Adrenal gland (tissue), 5 donors: ENCODE measurements around the gene POLQ.
"Not testable (repeated sequence)": the region's sequence is repeated elsewhere in the genome, so short reads cannot be mapped to it uniquely, and the experiment has no call there.

Source experiments
- POLR2A ChIP-seq, 2 donors: fragments of 450-650 bp; IDR thresholded peaks; one replicate each; pipeline ENCODE4 v1.6.1; 2017; ENCODE audit warnings: antibody characterized with exemption in 2 of 2, mild to moderate bottlenecking in 2 of 2, moderate library complexity in 1 of 2
- TF ChIP-seq, protein P1 (sequence below), 6 experiments: fragments of 450-650 bp in 4 of 6; fragments of 200-600 bp in 2 of 6; sonication (generic) in 1 of 6; IDR thresholded peaks; 1 replicate in 5 of 6; 2 replicates in 1 of 6; pipeline versions ENCODE4 v1.5.1 to v1.8.0; 2016 to 2021; ENCODE audit warnings: antibody characterized with exemption in 6 of 6, mild to moderate bottlenecking in 2 of 6, moderate library complexity in 1 of 6
- donor health status: DM: no; HTN: no; CAD: no.

DNA sequence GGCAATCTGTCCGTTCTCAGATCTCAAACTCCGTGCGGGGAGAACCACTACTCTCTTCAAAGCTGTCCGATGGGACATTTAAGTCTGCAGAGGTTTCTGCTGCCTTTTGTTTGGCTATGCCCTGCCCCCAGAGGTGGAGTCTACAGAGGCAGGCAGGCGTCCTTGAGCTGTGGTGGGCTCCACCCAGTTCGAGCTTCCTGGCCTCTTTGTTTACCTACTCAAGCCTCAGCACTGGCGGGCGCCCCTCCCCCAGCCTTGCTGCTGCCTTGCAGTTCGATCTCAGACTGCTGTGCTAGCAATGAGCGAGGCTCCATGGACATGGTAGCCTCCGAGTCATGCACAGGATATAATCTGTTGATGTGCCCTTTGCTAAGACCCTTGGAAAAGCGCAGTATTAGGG lies 94.0 kb downstream of the POLQ start:
- TF ChIP-seq, protein P1, sequence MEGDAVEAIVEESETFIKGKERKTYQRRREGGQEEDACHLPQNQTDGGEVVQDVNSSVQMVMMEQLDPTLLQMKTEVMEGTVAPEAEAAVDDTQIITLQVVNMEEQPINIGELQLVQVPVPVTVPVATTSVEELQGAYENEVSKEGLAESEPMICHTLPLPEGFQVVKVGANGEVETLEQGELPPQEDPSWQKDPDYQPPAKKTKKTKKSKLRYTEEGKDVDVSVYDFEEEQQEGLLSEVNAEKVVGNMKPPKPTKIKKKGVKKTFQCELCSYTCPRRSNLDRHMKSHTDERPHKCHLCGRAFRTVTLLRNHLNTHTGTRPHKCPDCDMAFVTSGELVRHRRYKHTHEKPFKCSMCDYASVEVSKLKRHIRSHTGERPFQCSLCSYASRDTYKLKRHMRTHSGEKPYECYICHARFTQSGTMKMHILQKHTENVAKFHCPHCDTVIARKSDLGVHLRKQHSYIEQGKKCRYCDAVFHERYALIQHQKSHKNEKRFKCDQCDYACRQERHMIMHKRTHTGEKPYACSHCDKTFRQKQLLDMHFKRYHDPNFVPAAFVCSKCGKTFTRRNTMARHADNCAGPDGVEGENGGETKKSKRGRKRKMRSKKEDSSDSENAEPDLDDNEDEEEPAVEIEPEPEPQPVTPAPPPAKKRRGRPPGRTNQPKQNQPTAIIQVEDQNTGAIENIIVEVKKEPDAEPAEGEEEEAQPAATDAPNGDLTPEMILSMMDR (IDR thresholded peaks at IDR 0.05): not testable (repeated sequence)
- not testable (repeated sequence) for TF ChIP-seq POLR2A (IDR thresholded peaks at IDR 0.05)
